Neural cell (in vitro differentiated cells): ENCODE data around the gene PIK3R6.

ENCODE experiments used
- CTCF ChIP-seq: fragments of 450-650 bp; IDR thresholded peaks from 2 replicates; pipeline ENCODE4 v1.5.1; 2014; ENCODE audit warnings: antibody characterized with exemption, mild to moderate bottlenecking, moderate library complexity; ENCODE audit not compliant: poor library complexity, severe bottlenecking
- EP300 ChIP-seq: fragments of 450-650 bp; conservative IDR thresholded peaks from 2 replicates; pipeline ENCODE4 v1.6.1; 2014; ENCODE audit warnings: antibody characterized with exemption, mild to moderate bottlenecking, moderate library complexity; ENCODE audit not compliant: poor library complexity, severe bottlenecking
- EZH2 ChIP-seq: fragments of 200-600, 300-800 bp; shearing (Covaris generic), sonication (generic); IDR thresholded peaks from 2 replicates; pipeline ENCODE4 v1.6.1; 2014; ENCODE audit warnings: antibody characterized with exemption, low read length, borderline replicate concordance, mild to moderate bottlenecking; ENCODE audit not compliant: insufficient read depth, poor library complexity, severe bottlenecking
- MXI1 ChIP-seq: fragments of 450-650 bp; conservative IDR thresholded peaks from 2 replicates; pipeline ENCODE4 v1.6.1; 2014; ENCODE audit warnings: antibody characterized with exemption, mild to moderate bottlenecking; ENCODE audit not compliant: poor library complexity, severe bottlenecking
- POLR2AphosphoS5 ChIP-seq: IDR thresholded peaks from 2 replicates; pipeline ENCODE4 v1.6.1; 2012
- RAD21 ChIP-seq: fragments of 450-650 bp; conservative IDR thresholded peaks from 2 replicates; pipeline ENCODE4 v1.6.1; 2014; ENCODE audit warnings: antibody characterized with exemption, mild to moderate bottlenecking, moderate library complexity
- REST ChIP-seq: IDR thresholded peaks from 2 replicates; pipeline ENCODE4 v1.6.1; 2012; ENCODE audit warnings: borderline replicate concordance

- TF ChIP-seq CTCF (no peak), REST (no peak), EZH2 (no peak), EP300 (no peak), POLR2AphosphoS5 (no peak), MXI1 (no peak), RAD21 (no peak)
These were observed 31.7 kb downstream of the PIK3R6 start for GRCh38 chr17:8835631-8836364.
